H1 (cell line): Measurements from ENCODE around the gene LCA5L. TPM values are rescaled to one million over a fixed set of nuclear protein-coding genes. Genes with fewer than 3 reads are reported as not detected.

Experiments used
- CTCF ChIA-PET: fragments of 300-600 bp; sonication (Branson Sonifier 250); formaldehyde crosslinking; loops from one replicate; lab custom pipeline; 2021; ENCODE audit not compliant: partially characterized antibody; lab: Charles Lee
- POLR2A ChIA-PET: fragments of 300-600 bp; sonication (Branson Sonifier 250); formaldehyde crosslinking; loops from one replicate; lab custom pipeline; 2021; ENCODE audit warnings: inconsistent platforms; ENCODE audit not compliant: partially characterized antibody; lab: Charles Lee
- DNase-seq, 2 experiments: peaks; one replicate each; pipeline versions ENCODE4 v3.0.0 to v3.0.0-alpha.2; 2010 to 2022; ENCODE audit warnings: low spot score in 2 of 2, low read depth in 1 of 2, mixed read lengths in 1 of 2
- FAIRE-seq: peaks from 2 replicates; lab custom pipeline; 2011; peaks lifted over from hg19 to GRCh38; lab: Jason Lieb, UNC
- H2AFZ ChIP-seq: 2 replicates; pipeline ENCODE4 v1.8.1; 2012; ENCODE audit warnings: low read length, inconsistent platforms
- H2AK5ac ChIP-seq: 2 replicates; pipeline ENCODE4 v1.6.1; 2013; ENCODE audit warnings: low read depth, low read length
- H2BK120ac ChIP-seq: replicated peaks from 2 replicates; pipeline ENCODE3; 2013; ENCODE audit warnings: low read depth, low read length, inconsistent platforms
- H2BK12ac ChIP-seq: 2 replicates; pipeline ENCODE4 v1.6.1; 2013; ENCODE audit warnings: low read depth, low read length
- H2BK15ac ChIP-seq: 2 replicates; pipeline ENCODE4 v1.6.1; 2013; ENCODE audit warnings: low read length
- H2BK20ac ChIP-seq: 2 replicates; pipeline ENCODE4 v1.6.1; 2013; ENCODE audit warnings: low read length
- H2BK5ac ChIP-seq: 2 replicates; pipeline ENCODE4 v1.6.1; 2013; ENCODE audit warnings: low read depth, low read length
- H3K14ac ChIP-seq: 2 replicates; pipeline ENCODE4 v1.6.1; 2013; ENCODE audit warnings: inconsistent platforms; ENCODE audit not compliant: insufficient read length
- H3K18ac ChIP-seq: 2 replicates; pipeline ENCODE4 v1.6.1; 2013; ENCODE audit warnings: low read length; ENCODE audit errors: extremely low read depth
- H3K23ac ChIP-seq: 2 replicates; pipeline ENCODE4 v1.6.1; 2013; ENCODE audit warnings: inconsistent platforms; ENCODE audit not compliant: insufficient read length
- H3K23me2 ChIP-seq: 2 replicates; pipeline ENCODE4 v1.6.1; 2013; ENCODE audit warnings: low read depth, low read length
- H3K27ac ChIP-seq: 2 replicates; pipeline ENCODE4 v1.6.1; 2011; ENCODE audit warnings: low read depth, low read length, inconsistent platforms
- H3K27me3 ChIP-seq, 4 experiments: replicated peaks in 1 of 4; 1 replicate in 1 of 4; 2 replicates in 3 of 4; pipeline versions ENCODE4 v1.6.1 to v1.8.1; 2011 to 2013; ENCODE audit warnings: low read length in 3 of 4, mild to moderate bottlenecking in 3 of 4, inconsistent platforms in 2 of 4, mixed read lengths in 2 of 4, moderate library complexity in 1 of 4; ENCODE audit not compliant: control insufficient read depth in 3 of 4, insufficient read depth in 3 of 4; ENCODE audit errors: extremely low read depth in 1 of 4
- H3K36me3 ChIP-seq, 4 experiments: 2 replicates each; pipeline versions ENCODE4 v1.6.1 to v1.8.1; 2011 to 2013; ENCODE audit warnings: mild to moderate bottlenecking in 4 of 4, low read length in 3 of 4, moderate library complexity in 2 of 4, control low read depth in 1 of 4, inconsistent platforms in 1 of 4; ENCODE audit not compliant: insufficient read depth in 4 of 4, control insufficient read depth in 2 of 4
- H3K4ac ChIP-seq: replicated peaks from 2 replicates; pipeline ENCODE3; 2013; ENCODE audit warnings: low read length, low read depth, mixed read lengths, inconsistent platforms; ENCODE audit not compliant: insufficient read length
- H3K4me1 ChIP-seq, 4 experiments: replicated peaks in 1 of 4; 1 replicate in 1 of 4; 2 replicates in 3 of 4; pipeline versions ENCODE4 v1.6.1 to v1.8.1; 2011 to 2013; ENCODE audit warnings: low read length in 3 of 4, inconsistent platforms in 2 of 4, mixed read lengths in 1 of 4; ENCODE audit not compliant: insufficient read depth in 4 of 4, control insufficient read depth in 3 of 4
- H3K4me2 ChIP-seq, 2 experiments: 2 replicates each; pipeline versions ENCODE4 v1.6.1 to v1.8.1; 2011 to 2013; ENCODE audit warnings: low read depth in 2 of 2, low read length in 2 of 2, control low read depth in 1 of 2, inconsistent platforms in 1 of 2, mild to moderate bottlenecking in 1 of 2; ENCODE audit not compliant: insufficient read depth in 1 of 2
- H3K4me3 ChIP-seq, 4 experiments: fragments of 200-600, 300-600 bp in 1 of 4; sonication (generic), shearing (Covaris generic), sonication (Bioruptor Twin) in 1 of 4; 2 replicates each; pipeline versions ENCODE4 v1.5.1 to v1.8.1; 2011 to 2016; ENCODE audit warnings: low read length in 4 of 4, low read depth in 3 of 4, control low read depth in 2 of 4, inconsistent platforms in 2 of 4, mild to moderate bottlenecking in 2 of 4, mixed read lengths in 1 of 4, moderate library complexity in 1 of 4; ENCODE audit not compliant: insufficient read depth in 2 of 4; ENCODE audit errors: extremely low read depth in 1 of 4
- H3K56ac ChIP-seq: replicated peaks from 2 replicates; pipeline ENCODE3; 2013; ENCODE audit warnings: low read depth, mild to moderate bottlenecking, mixed read lengths, low read length, inconsistent platforms; ENCODE audit not compliant: insufficient read length
- H3K79me1 ChIP-seq: 2 replicates; pipeline ENCODE4 v1.6.1; 2013; ENCODE audit warnings: low read depth, low read length, control low read depth
- H3K79me2 ChIP-seq, 2 experiments: 2 replicates each; pipeline versions ENCODE4 v1.6.1 to v1.8.1; 2012 to 2013; ENCODE audit warnings: low read length in 2 of 2, mild to moderate bottlenecking in 2 of 2, inconsistent platforms in 1 of 2; ENCODE audit not compliant: insufficient read depth in 2 of 2, control insufficient read depth in 1 of 2
- H3K9ac ChIP-seq, 4 experiments: replicated peaks in 1 of 4; 1 replicate in 1 of 4; 2 replicates in 3 of 4; pipeline versions ENCODE4 v1.6.1 to v1.8.1; 2011 to 2013; ENCODE audit warnings: low read depth in 3 of 4, low read length in 3 of 4, control low read depth in 2 of 4, mild to moderate bottlenecking in 2 of 4, moderate library complexity in 2 of 4, inconsistent platforms in 1 of 4; ENCODE audit errors: extremely low read depth in 1 of 4
- H3K9me3 ChIP-seq, 2 experiments: 2 replicates each; pipeline versions ENCODE4 v1.6.1 to v1.8.1; 2012 to 2013; ENCODE audit warnings: mild to moderate bottlenecking in 2 of 2, moderate library complexity in 2 of 2, control low read depth in 1 of 2, inconsistent platforms in 1 of 2, low read depth in 1 of 2, low read length in 1 of 2, mixed read lengths in 1 of 2; ENCODE audit not compliant: insufficient read depth in 2 of 2
- H4K20me1 ChIP-seq, 2 experiments: replicated peaks in 1 of 2; 2 replicates each; pipeline versions ENCODE3 to v1.8.1; 2011 to 2013; ENCODE audit warnings: inconsistent platforms in 2 of 2, low read length in 2 of 2, mild to moderate bottlenecking in 1 of 2; ENCODE audit not compliant: insufficient read depth in 2 of 2, control insufficient read depth in 1 of 2
- H4K5ac ChIP-seq: 2 replicates; pipeline ENCODE4 v1.6.1; 2013; ENCODE audit warnings: low read length, low read depth, mixed read lengths, inconsistent platforms; ENCODE audit not compliant: insufficient read length
- H4K8ac ChIP-seq: 2 replicates; pipeline ENCODE4 v1.8.0; 2013; ENCODE audit warnings: mild to moderate bottlenecking, moderate library complexity, low read length, inconsistent platforms; ENCODE audit not compliant: insufficient read depth; ENCODE audit errors: extremely low read depth
- H4K91ac ChIP-seq: replicated peaks from 2 replicates; pipeline ENCODE3; 2013; ENCODE audit warnings: low read length, mixed read lengths, inconsistent platforms; ENCODE audit not compliant: insufficient read length
- ASH2L ChIP-seq: fragments of 200-600, 300-600 bp; sonication (generic); IDR thresholded peaks from one replicate; pipeline ENCODE4 v1.7.1; 2017; ENCODE audit warnings: low read length
- CEBPB ChIP-seq: IDR thresholded peaks from 2 replicates; pipeline ENCODE4 v1.6.1; 2012; ENCODE audit warnings: low read depth, low read length
- GTF2F1 ChIP-seq: IDR thresholded peaks from 2 replicates; pipeline ENCODE4 v1.6.1; 2012; ENCODE audit warnings: low read depth, low read length, improper control_type of control experiment, borderline replicate concordance
- MAFK ChIP-seq: IDR thresholded peaks from 2 replicates; pipeline ENCODE4 v1.6.1; 2012; ENCODE audit warnings: low read depth, mild to moderate bottlenecking, improper control_type of control experiment, low read length
- NANOG ChIP-seq: IDR thresholded peaks from 2 replicates; pipeline ENCODE4 v1.6.1; 2011; ENCODE audit warnings: low read length, low read depth, mild to moderate bottlenecking, inconsistent platforms; ENCODE audit not compliant: insufficient read depth, poor library complexity, severe bottlenecking
- RXRA ChIP-seq: IDR thresholded peaks from 2 replicates; pipeline ENCODE4 v1.6.1; 2011; ENCODE audit warnings: low read depth, mild to moderate bottlenecking, low read length, moderate library complexity; ENCODE audit not compliant: insufficient read depth
- SIN3A ChIP-seq, 2 experiments: IDR thresholded peaks in 1 of 2; conservative IDR thresholded peaks in 1 of 2; 2 replicates each; pipeline ENCODE4 v1.6.1; 2011 to 2012; ENCODE audit warnings: low read length in 2 of 2, improper control_type of control experiment in 1 of 2, low read depth in 1 of 2, mild to moderate bottlenecking in 1 of 2
- SIX5 ChIP-seq: IDR thresholded peaks from 2 replicates; pipeline ENCODE4 v1.6.1; 2011; ENCODE audit warnings: mild to moderate bottlenecking, low read depth, low read length
- SP2 ChIP-seq: IDR thresholded peaks from 2 replicates; pipeline ENCODE4 v1.6.1; 2012; ENCODE audit warnings: mild to moderate bottlenecking, low read length, inconsistent platforms
- SUZ12 ChIP-seq: fragments of 200-600 bp; sonication (generic); IDR thresholded peaks from 2 replicates; pipeline ENCODE4 v1.6.1; 2012; ENCODE audit warnings: mild to moderate bottlenecking, inconsistent platforms, low read length, moderate library complexity, mixed read lengths
- TCF12 ChIP-seq: IDR thresholded peaks from 2 replicates; pipeline ENCODE4 v1.6.1; 2011; ENCODE audit warnings: low read depth, mild to moderate bottlenecking, low read length
- WGBS, 2 experiments: shearing (Covaris generic) in 1 of 2; methylation state at CpG; one replicate each; pipeline versions ENCODE4 v1.1.6 to v1.1.7; 2013 to 2015; ENCODE audit warnings: low lambda C conversion rate in 2 of 2, mixed read lengths in 2 of 2, inconsistent platforms in 1 of 2, low coverage in 1 of 2, missing lambda C conversion rate in 1 of 2; ENCODE audit not compliant: insufficient replicate concordance in 2 of 2, insufficient coverage in 1 of 2, insufficient read length in 1 of 2; ENCODE audit errors: extremely low coverage in 1 of 2, missing lambda C conversion rate in 1 of 2; 5-methylcytosine and 5-hydroxymethylcytosine counted together
- polyA plus RNA-seq, 7 experiments: library from polyadenylated mRNA; depleted of rRNA in 3 of 7; stranded (reverse) in 5 of 7; unstranded in 2 of 7; fragments of >200 nt in 5 of 7; fragments of 200-250 nt in 2 of 7; gene quantifications; 1 replicate in 5 of 7; 2 replicates in 1 of 7; 4 replicates in 1 of 7; pipeline versions ENCODE4 v1.2.1 to v1.2.3, GENCODE V29; 2011 to 2013; ENCODE audit warnings: missing spikeins in 2 of 7, mixed read lengths in 2 of 7
- total RNA-seq: library from RNA; stranded (reverse); fragmentation: NEBNext Ultra II Directional; extraction: Animal tissue kit (Norgen Biotek cat#: 25700); gene quantifications from 2 replicates; pipeline ENCODE4 v1.2.1, GENCODE V29; 2021

Gene LCA5L
- total and polyA plus RNA-seq, 2 of the 8 experiments (the other 6 are each of a cell fraction or from before 2014, with no cell fraction given), result 0.11 to 0.84 TPM

- peaks cover 8% of the 10 kb centered on the region; the same call in 1 of the 2 replicates for H3K23me2 ChIP-seq
- DNase-seq, result peak; percentile 85 to 94
- H3K4me1 ChIP-seq, result peaks cover 3 to 5% (median 4%) of the 10 kb centered on the region in 4 experiments; a peak in 6 of 7 replicates
- H3K23ac ChIP-seq, result no peak overlapping the region
- H4K8ac ChIP-seq, result peak overlapping the region; percentile 74; the same call in 1 of the 2 replicates
- H3K79me2 ChIP-seq, result peaks cover 0 to 4% of the 10 kb centered on the region in 2 experiments; a peak in 1 of 4 replicates
- H3K4ac ChIP-seq, result no peak overlapping the region
- ChIA-PET CTCF (interaction anchor here (0.8 to 1.4 kb wide), 3 partner anchors 34 to 62 kb away, joined by 3 to 5 read pairs (median 3); no protein-coding TSS in a partner anchor), POLR2A (interaction anchor here (0.6 to 2.2 kb wide), 9 partner anchors 13 to 234 kb away, joined by 3 to 12 read pairs (median 3); partner anchors contain the start of gene HMGN1)
- no peak overlapping the region for H2BK120ac ChIP-seq
- H4K20me1 ChIP-seq, result no peaks in the 10 kb centered on the region
- H2BK5ac ChIP-seq, result no peak overlapping the region
- H3K27ac ChIP-seq, result peak overlapping the region; percentile 8; the same call in 1 of the 2 replicates
- H3K27me3 ChIP-seq, result no peaks in the 10 kb centered on the region
- H4K5ac ChIP-seq, result peak overlapping the region; percentile 47
- H3K9ac ChIP-seq, result peak overlapping the region in 3 of 4 experiments; percentile 52 to 67 (median 60); a peak in 6 of 7 replicates
- no peaks in the 10 kb centered on the region for H3K36me3 ChIP-seq
- peak overlapping the region; percentile 61 to 85 (median 77) for H3K4me3 ChIP-seq
- H3K4me2 ChIP-seq, result peak overlapping the region; percentile 92 to 94
- no peak overlapping the region for H4K91ac ChIP-seq
- H2BK12ac ChIP-seq, result no peak overlapping the region
- H2AK5ac ChIP-seq, result no peak overlapping the region
- H3K56ac ChIP-seq, result peak overlapping the region; percentile 40
- no peak overlapping the region for H2BK15ac ChIP-seq
- no peak for FAIRE-seq
- H3K18ac ChIP-seq, result no peak overlapping the region; the same call in 1 of the 2 replicates
- H2BK20ac ChIP-seq, result no peak overlapping the region
- no peaks in the 10 kb centered on the region for H3K9me3 ChIP-seq
- H3K79me1 ChIP-seq, result no peaks in the 10 kb centered on the region
- H3K14ac ChIP-seq, result no peak overlapping the region
- H2AFZ ChIP-seq, result peak overlapping the region; percentile 63; the same call in 1 of the 2 replicates
- WGBS, 2 experiments, result 3% methylated on average over 65 of the region's 65 CpGs; no CpG with 5 or more reads in 1 of the 2 experiments
- TF ChIP-seq CEBPB (no peak), MAFK (no peak), SP2 (no peak), NANOG (no peak), SIX5 (no peak), SUZ12 (no peak), TCF12 (no peak), GTF2F1 (no peak), ASH2L (peak; percentile 21), SIN3A (conservative IDR thresholded peaks at IDR 0.05 in 1 of 2, IDR thresholded peaks at IDR 0.05 in 1 of 2; ENCODE audit: low read depth in 1 of 2, low read length in 2 of 2) (peak in 1 of 2 experiments; percentile 29; a peak in 1 of 4 replicates), RXRA (no peak)
Measured at GRCh38 chr21:39379986-39380891, 65.3 kb downstream of the LCA5L start.
